DOHH2 (cell line): ENCODE measurements around the gene BEX2.

Experiments
- EZH2phosphoT487 ChIP-seq: fragments of 200-600 bp; sonication (generic); IDR thresholded peaks from 2 replicates; pipeline ENCODE4 v1.6.1; 2017; ENCODE audit warnings: borderline replicate concordance, mild to moderate bottlenecking, antibody characterized with exemption, low read length, moderate library complexity, mixed read lengths
- TF ChIP-seq, protein P1 (sequence below): fragments of 200-600 bp; sonication (generic); IDR thresholded peaks from one replicate; pipeline ENCODE4 v1.5.1; 2014; ENCODE audit warnings: antibody characterized with exemption, mild to moderate bottlenecking, low read depth, low read length; ENCODE audit not compliant: poor library complexity, severe bottlenecking

- TF ChIP-seq, protein P1, sequence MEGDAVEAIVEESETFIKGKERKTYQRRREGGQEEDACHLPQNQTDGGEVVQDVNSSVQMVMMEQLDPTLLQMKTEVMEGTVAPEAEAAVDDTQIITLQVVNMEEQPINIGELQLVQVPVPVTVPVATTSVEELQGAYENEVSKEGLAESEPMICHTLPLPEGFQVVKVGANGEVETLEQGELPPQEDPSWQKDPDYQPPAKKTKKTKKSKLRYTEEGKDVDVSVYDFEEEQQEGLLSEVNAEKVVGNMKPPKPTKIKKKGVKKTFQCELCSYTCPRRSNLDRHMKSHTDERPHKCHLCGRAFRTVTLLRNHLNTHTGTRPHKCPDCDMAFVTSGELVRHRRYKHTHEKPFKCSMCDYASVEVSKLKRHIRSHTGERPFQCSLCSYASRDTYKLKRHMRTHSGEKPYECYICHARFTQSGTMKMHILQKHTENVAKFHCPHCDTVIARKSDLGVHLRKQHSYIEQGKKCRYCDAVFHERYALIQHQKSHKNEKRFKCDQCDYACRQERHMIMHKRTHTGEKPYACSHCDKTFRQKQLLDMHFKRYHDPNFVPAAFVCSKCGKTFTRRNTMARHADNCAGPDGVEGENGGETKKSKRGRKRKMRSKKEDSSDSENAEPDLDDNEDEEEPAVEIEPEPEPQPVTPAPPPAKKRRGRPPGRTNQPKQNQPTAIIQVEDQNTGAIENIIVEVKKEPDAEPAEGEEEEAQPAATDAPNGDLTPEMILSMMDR = no peak
- no peak for TF ChIP-seq EZH2phosphoT487
Observed at GRCh38 chrX:103347682-103348397, 37.0 kb upstream of the BEX2 start.
